NCI-H510A treated with DMSO at 0.1 percent for 48 hours (cell line): ENCODE data around the gene SEC14L3.

Experiments
- DNase-seq: peaks from one replicate; lab custom pipeline; 2025; lab: John Stamatoyannopoulos, UW

The SEC14L3 gene

GRCh38 chr22:30423301-30423958, 48.4 kb downstream of the SEC14L3 start:
- no peak for DNase-seq

GRCh38 chr22:30422481-30423300, 49.1 kb downstream of the SEC14L3 start:
- peak; percentile 34 for DNase-seq

- DNase-seq, result no peak
These were observed 49.9 kb downstream of the SEC14L3 start for GRCh38 chr22:30421695-30422480.

- no peak for DNase-seq
These were observed 51.3 kb downstream of the SEC14L3 start for GRCh38 chr22:30420347-30421125.

GRCh38 chr22:30416837-30417236, 55.0 kb downstream of the SEC14L3 start:
- no peak for DNase-seq

GRCh38 chr22:30416403-30416802, 55.4 kb downstream of the SEC14L3 start:
- DNase-seq, result no peak

- DNase-seq, result no peak
These were observed 57.2 kb downstream of the SEC14L3 start for GRCh38 chr22:30414525-30415047.

GRCh38 chr22:30413745-30414524, 57.9 kb downstream of the SEC14L3 start:
- no peak for DNase-seq

GRCh38 chr22:30413001-30413400, 58.8 kb downstream of the SEC14L3 start:
- DNase-seq, result no peak

GRCh38 chr22:30411780-30412179, 60.0 kb downstream of the SEC14L3 start:
- DNase-seq, result no peak
